ENCODE data around the gene CCDC63. TPM values are rescaled to one million over a fixed set of nuclear protein-coding genes. Genes with fewer than 3 reads are reported as not detected.

Gene CCDC63
- total RNA-seq, 2 experiments from 2014 or later = not detected

- Histone ChIP-seq H3K9me3 (ENCODE audit: control insufficient read depth in 1 of 2, insufficient read depth in 1 of 2, low read length in 2 of 2) (peaks cover 8 to 11% of the 10 kb centered on the region in 2 experiments), H3K36me3 (ENCODE audit: insufficient read depth, low read length) (no peaks in the 10 kb centered on the region), H3K27me3 (ENCODE audit: control insufficient read depth in 1 of 2, insufficient read depth in 2 of 2, low read length in 2 of 2) (no peaks in the 10 kb centered on the region), H3K27ac (ENCODE audit: low read depth in 1 of 2, low read length in 2 of 2) (no peak overlapping the region), H3K4me3 (ENCODE audit: low read length) (no peak overlapping the region), H3K4me1 (ENCODE audit: insufficient read depth, low read length) (no peaks in the 10 kb centered on the region)
- Mint-ChIP-seq H3K36me3 (ENCODE audit: low read depth) (no peaks in the 10 kb centered on the region), H3K27me3 (no peaks in the 10 kb centered on the region), H3K4me1 (ENCODE audit: low read depth) (peaks cover 11% of the 10 kb centered on the region), H3K4me3 (no peak overlapping the region), H3K9me3 (peaks cover 7% of the 10 kb centered on the region), H3K27ac (no peak overlapping the region)
- POLR2A ChIA-PET = no interaction called here
- no peak for ATAC-seq (ENCODE audit: poor library complexity)
- no peak for TF ChIP-seq CTCF (IDR thresholded peaks at IDR 0.05)
- no peak for DNase-seq
- CTCF ChIA-PET = no interaction called here
- intact Hi-C loops (cut with DNase I, micrococcal nuclease) = no loop called here
Observed at GRCh38 chr12:110804406-110804805, 42.4 kb upstream of the CCDC63 start.

- Mint-ChIP-seq H3K36me3 (ENCODE audit: low read depth) (no peaks in the 10 kb centered on the region), H3K4me1 (ENCODE audit: low read depth) (peaks cover 11% of the 10 kb centered on the region), H3K27ac (no peak overlapping the region), H3K9me3 (peaks cover 5% of the 10 kb centered on the region), H3K27me3 (no peaks in the 10 kb centered on the region), H3K4me3 (no peak overlapping the region)
- no peak for DNase-seq
- H3K9me3 ChIP-seq (ENCODE audit: control insufficient read depth in 1 of 2, insufficient read depth in 1 of 2, low read length in 2 of 2) = peaks cover 8% of the 10 kb centered on the region in 2 experiments
- H3K27me3 ChIP-seq (ENCODE audit: control insufficient read depth in 1 of 2, insufficient read depth in 2 of 2, low read length in 2 of 2) = no peaks in the 10 kb centered on the region
- no peak for ATAC-seq (ENCODE audit: poor library complexity)
- POLR2A ChIA-PET = no interaction called here
- no peak overlapping the region for H3K27ac ChIP-seq (ENCODE audit: low read depth in 1 of 2, low read length in 2 of 2)
- CTCF ChIA-PET = no interaction called here
- no peaks in the 10 kb centered on the region for H3K4me1 ChIP-seq (ENCODE audit: insufficient read depth, low read length)
- intact Hi-C loops (cut with DNase I, micrococcal nuclease) = no loop called here
- H3K4me3 ChIP-seq (ENCODE audit: low read length) = no peak overlapping the region
- H3K36me3 ChIP-seq (ENCODE audit: insufficient read depth, low read length) = no peaks in the 10 kb centered on the region
- no peak for TF ChIP-seq CTCF (IDR thresholded peaks at IDR 0.05)
Observed at GRCh38 chr12:110807640-110808039, 39.1 kb upstream of the CCDC63 start.

GRCh38 chr12:110809149-110809548 is 37.6 kb upstream of the CCDC63 start:
- CTCF ChIA-PET = no interaction called here

More at GRCh38 chr12:110809149-110809548, 37.6 kb upstream of the CCDC63 start:
- H3K27ac Mint-ChIP-seq = no peak overlapping the region
- no peak for DNase-seq
- no peaks in the 10 kb centered on the region for H3K36me3 Mint-ChIP-seq (ENCODE audit: low read depth)
- Histone ChIP-seq H3K27me3 (ENCODE audit: control insufficient read depth in 1 of 2, insufficient read depth in 2 of 2, low read length in 2 of 2) (no peaks in the 10 kb centered on the region), H3K4me1 (ENCODE audit: insufficient read depth, low read length) (no peaks in the 10 kb centered on the region), H3K36me3 (ENCODE audit: insufficient read depth, low read length) (no peaks in the 10 kb centered on the region), H3K4me3 (ENCODE audit: low read length) (no peak overlapping the region), H3K27ac (ENCODE audit: low read depth in 1 of 2, low read length in 2 of 2) (no peak overlapping the region), H3K9me3 (ENCODE audit: control insufficient read depth in 1 of 2, insufficient read depth in 1 of 2, low read length in 2 of 2) (peaks cover 5 to 8% of the 10 kb centered on the region in 2 experiments)
- no peaks in the 10 kb centered on the region for H3K4me1 Mint-ChIP-seq (ENCODE audit: low read depth)
- no peak for TF ChIP-seq CTCF (IDR thresholded peaks at IDR 0.05)
- POLR2A ChIA-PET = no interaction called here
- intact Hi-C loops (cut with DNase I, micrococcal nuclease) = no loop called here
- H3K27me3 Mint-ChIP-seq = no peaks in the 10 kb centered on the region
- H3K4me3 Mint-ChIP-seq = no peak overlapping the region
- ATAC-seq (ENCODE audit: poor library complexity) = no peak
- no peaks in the 10 kb centered on the region for H3K9me3 Mint-ChIP-seq

Data from CD4-positive, alpha-beta T cell (primary cell).